ENCODE measurements around the gene PEPD.
A peak's percentile ranks its signal among the peaks of the same experiment; 100 is the strongest.
"Not testable (repeated sequence)": the region's sequence is repeated elsewhere in the genome, so short reads cannot be mapped to it uniquely, and the experiment has no call there.

The PEPD gene

DNA sequence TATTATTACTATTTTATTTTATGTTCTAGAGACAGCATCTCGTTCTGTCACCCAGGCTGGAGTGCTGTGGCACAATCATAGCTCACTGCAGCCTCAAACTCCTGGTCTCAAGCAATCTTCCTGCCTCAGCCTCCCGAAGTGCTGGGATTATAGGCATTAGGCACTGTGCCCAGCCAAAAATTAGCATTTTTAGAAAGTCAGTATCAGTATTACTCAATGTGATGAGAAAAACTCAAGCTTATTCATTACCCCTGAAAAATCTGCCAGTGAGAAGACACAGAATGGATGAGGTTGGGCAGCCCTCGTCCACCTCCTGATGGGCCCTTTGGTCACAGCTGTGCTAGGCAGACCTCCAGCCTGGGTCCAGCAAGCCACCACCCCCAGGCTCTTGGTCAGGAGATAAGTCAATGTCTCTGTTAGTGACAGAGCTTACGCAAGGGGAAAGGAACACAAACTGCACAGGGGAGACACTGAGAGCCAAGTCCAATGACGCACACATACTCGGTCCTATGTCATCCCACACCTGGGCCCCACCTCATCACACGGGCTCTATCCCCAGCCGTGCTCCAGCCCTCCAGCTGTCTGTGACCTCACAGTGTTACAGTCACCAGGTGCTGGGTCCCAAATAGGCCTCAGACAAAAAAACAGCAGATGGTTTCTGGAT is 19.8 kb downstream of the PEPD start:
- DNase-seq: no peak
- intact Hi-C loops (cut with DNase I): no loop called here

DNA sequence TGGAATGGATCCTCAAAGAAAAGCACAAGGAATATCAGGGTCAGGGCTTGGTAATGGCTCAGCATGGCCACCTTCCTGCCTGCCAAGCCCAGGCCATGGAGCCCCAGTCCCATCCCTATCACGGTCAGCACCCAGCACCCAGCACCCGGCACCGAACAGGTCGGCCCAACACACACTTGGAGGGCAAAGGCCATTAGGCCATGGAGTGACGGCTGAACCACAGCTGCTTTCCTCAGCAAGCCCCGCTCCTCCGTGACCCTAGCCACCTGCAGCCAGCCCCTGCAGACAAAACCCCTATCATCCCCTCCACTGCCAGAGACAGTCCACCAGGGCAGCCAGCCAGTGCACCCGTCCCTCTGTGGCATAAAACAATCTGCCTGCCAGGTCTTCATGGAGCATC is 20.6 kb downstream of the PEPD start:
- intact Hi-C loops (cut with DNase I): no loop called here
- DNase-seq: no peak

DNA sequence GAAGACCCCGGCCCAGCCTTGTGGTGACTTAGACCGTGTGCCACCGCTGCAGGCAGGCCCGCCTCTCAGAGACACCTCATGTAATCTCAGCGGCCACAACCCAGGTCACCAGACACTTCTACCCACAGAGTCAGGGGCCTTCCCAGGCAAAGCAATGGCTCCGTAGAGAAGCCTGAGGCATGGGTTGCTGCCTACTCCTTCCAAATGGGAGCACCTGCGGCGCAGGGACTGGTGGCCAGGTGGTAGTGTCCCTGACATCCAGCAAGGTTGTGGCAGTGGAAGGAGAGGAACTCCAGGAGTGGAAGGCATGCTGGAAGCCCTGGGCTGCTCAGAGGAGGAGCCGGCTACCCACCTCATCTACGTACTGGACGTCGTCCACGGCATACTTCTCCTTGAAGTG is 21.0 kb downstream of the PEPD start:
- no peak for DNase-seq
- intact Hi-C loops (cut with DNase I): no loop called here

GRCh38 chr19:33499671-33500506 is 21.7 kb downstream of the PEPD start:
- no peak for DNase-seq
- intact Hi-C loops (cut with DNase I): no loop called here

DNA sequence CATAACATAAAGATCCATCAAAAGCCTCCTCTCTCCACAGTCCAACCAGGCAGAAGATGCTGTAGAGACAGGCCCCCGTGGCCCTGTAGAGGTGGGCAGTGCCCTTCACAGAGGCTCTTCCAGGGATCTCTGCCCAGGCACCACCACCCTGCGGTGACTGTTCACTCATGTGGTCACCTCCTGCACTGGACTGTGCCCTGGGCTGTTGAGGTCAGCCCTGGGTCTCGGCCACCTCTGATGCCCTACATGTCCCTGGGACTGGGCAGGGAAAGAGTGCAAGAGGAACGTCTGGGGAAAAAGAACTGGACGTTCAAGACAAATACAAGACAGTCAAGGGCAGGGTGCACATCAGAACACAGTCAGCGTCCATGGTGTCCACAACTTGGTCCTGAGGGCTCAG is 22.3 kb downstream of the PEPD start:
- no peak for DNase-seq
- intact Hi-C loops (cut with DNase I): no loop called here

- no peak for DNase-seq
- intact Hi-C loops (cut with DNase I): no loop called here
Measured at GRCh38 chr19:33498391-33499000, 23.1 kb downstream of the PEPD start.

- no peak for DNase-seq
Measured at GRCh38 chr19:33497778-33498175, 23.8 kb downstream of the PEPD start.

DNA sequence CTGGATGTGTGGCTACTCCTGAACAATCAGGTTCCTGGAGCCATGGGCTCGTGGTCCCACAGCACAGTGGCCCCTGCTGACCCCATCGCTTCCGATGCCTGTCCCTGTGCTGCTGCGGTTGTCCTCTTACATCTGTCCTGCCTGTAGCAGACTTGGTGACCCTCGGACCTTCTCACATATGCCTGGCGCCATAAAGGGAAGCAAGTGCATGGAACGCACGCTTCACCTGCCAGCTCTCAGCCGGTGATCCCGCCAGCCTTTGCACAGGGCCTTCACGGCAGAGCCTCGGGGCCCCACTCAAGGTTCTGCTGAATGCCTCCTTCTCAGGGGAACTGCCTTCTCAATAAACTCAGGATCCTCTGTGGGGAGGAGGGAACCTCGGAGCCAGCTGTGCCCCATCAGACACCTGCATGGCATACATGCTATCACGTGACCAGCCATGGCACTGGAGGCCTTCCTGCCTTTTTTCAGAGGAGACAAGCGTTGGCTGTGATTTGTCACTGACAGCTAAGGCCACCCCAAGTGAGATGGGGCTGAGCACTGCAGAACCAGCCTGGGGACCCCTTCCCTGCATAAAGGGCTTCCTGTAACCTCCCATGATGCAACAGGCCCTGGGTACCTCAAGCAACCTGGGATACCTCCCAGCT is 24.3 kb downstream of the PEPD start:
- no peak for DNase-seq
- intact Hi-C loops (cut with DNase I): no loop called here

More at GRCh38 chr19:33497778-33498175, 23.8 kb downstream of the PEPD start:
- intact Hi-C loops (cut with DNase I): no loop called here

DNA sequence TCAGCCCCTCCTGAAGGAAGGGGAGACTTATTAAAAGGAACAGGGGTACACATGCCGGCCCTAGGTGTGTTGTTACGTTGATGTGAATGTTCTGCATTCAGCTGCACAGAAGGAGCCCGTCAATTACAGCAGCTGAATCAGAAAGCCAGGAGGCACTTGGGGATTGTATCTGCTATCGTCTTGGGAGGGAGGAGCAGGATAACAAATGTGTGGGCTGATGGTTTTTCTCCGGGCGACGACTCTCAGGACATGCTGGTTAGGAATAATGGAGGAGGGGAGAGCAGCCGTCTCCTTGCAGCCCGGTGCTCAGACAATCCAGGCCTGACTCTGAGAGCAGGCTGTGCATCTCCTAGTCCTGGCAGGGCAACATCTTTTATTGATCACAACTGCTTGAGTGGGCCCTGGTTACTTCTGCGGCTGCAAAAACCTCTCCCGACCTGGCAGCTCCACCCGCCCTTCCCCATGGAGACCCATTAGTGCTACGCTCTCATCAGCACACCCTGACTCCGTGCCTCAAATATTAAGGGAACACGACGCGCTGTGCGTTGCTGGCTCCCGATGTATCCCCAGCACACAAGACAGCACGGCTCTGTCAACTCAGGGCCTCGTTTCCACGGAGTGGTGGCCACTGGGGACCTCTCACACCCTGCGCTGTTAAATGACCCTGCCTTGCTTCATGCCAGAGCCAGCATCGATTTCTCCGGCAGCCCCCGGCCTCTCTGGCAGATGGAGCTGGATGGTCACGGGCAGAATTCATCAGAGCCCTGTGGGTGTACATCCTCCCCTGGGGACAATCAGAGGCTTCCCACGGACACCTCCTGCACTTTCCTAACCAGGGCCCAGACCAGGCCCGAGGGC is 25.3 kb downstream of the PEPD start:
- no peak for DNase-seq

GRCh38 chr19:33493401-33494275 is 28.0 kb downstream of the PEPD start:
- no peak for DNase-seq
- intact Hi-C loops (cut with DNase I): no loop called here

More for the DNA sequence above, 25.3 kb downstream of the PEPD start:
- intact Hi-C loops (cut with DNase I): no loop called here

GRCh38 chr19:33492951-33493350 is 28.6 kb downstream of the PEPD start:
- no peak for DNase-seq
- intact Hi-C loops (cut with DNase I): no loop called here

GRCh38 chr19:33492090-33492489 is 29.5 kb downstream of the PEPD start:
- no peak for DNase-seq
- intact Hi-C loops (cut with DNase I): no loop called here

DNA sequence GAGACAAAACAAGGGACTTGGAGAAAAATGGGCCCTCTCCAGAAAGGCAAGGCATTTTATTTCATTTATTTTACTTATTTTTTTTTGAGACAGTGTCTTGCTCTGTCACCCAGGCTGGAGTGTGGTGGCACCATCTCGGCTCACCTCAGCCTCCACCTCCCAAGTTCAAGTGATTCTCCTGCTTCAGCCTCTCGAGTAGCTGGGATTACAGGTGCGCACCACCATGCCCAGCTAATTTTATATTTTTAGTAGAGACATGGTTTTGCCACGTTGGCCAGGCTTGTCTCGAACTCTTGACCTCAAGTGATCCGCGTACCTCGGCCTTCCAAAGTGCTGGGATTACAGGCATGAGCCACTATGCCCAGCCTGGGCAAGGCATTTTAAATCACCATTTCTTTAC is 31.0 kb downstream of the PEPD start:
- DNase-seq: peak in 1 of 42 donors; percentile 8

GRCh38 chr19:33490041-33490451 is 31.5 kb downstream of the PEPD start:
- DNase-seq: peak in 1 of 42 donors; percentile 10
- intact Hi-C loops (cut with DNase I): no loop called here

More for the DNA sequence above, 31.0 kb downstream of the PEPD start:
- intact Hi-C loops (cut with DNase I): not testable (repeated sequence)

DNA sequence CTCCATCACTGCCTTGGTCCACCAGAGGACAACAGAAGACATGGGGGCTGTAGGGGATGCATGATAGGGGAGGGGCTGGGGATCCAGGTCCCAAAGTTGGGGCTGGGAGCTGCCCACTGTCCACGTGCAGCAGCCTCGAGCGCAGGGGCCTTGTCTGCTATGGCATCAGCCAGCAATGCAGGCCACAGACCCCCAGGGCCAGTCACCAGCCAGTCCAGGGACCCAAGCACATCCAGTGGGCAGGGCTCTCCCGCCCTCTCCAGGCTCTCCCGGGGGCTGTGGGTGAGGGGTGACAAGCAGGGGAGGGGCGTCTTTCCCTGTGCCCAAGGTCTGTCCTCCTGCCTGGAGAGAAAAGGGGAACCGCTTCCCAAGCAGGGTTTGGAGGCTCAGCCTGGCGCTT is 32.8 kb downstream of the PEPD start:
- no peak for DNase-seq
- intact Hi-C loops (cut with DNase I): no loop called here

GRCh38 chr19:33487901-33488800 is 33.4 kb downstream of the PEPD start:
- intact Hi-C loops (cut with DNase I): no loop called here
- DNase-seq: peak in 8 of 42 donors; percentile 10 to 42 (median 28)
